Left lung (tissue), 10 donors: Measurements from ENCODE around the gene SPANXN3. TPM values are rescaled to one million over a fixed set of nuclear protein-coding genes. Genes with fewer than 3 reads are reported as not detected.

Experiments
- ATAC-seq: fragments of 200-7000 bp; cut with Tn5 transposase; one replicate; pipeline ENCODE4 v1.9.1; 2020; ENCODE audit warnings: moderate library complexity
- DNase-seq, 4 donors: peaks; one replicate each; pipeline ENCODE4 v3.0.0-alpha.2; 2013 to 2020
- H3K27ac ChIP-seq, 2 donors: fragments of 200-600 bp; sonication (generic) in 1 of 2; one replicate each; pipeline versions ENCODE4 v1.5.0 to v1.8.0; 2020 to 2021
- H3K27me3 ChIP-seq, 2 donors: fragments of 200-600 bp; sonication (generic) in 1 of 2; one replicate each; pipeline versions ENCODE4 v1.5.0 to v1.8.0; 2020 to 2021
- H3K36me3 ChIP-seq, 2 donors: fragments of 200-600 bp; sonication (generic) in 1 of 2; one replicate each; pipeline versions ENCODE4 v1.5.0 to v1.8.0; 2020 to 2021
- H3K4me1 ChIP-seq, 2 donors: fragments of 200-600 bp; one replicate each; pipeline ENCODE4 v1.8.0; 2021
- H3K4me3 ChIP-seq, 2 donors: fragments of 200-600 bp; sonication (generic) in 1 of 2; one replicate each; pipeline versions ENCODE4 v1.5.0 to v1.8.0; 2020 to 2021; ENCODE audit warnings: mild to moderate bottlenecking in 1 of 2
- H3K9me3 ChIP-seq, 2 donors: fragments of 200-600 bp; sonication (generic) in 1 of 2; one replicate each; pipeline versions ENCODE4 v1.5.0 to v1.8.0; 2020 to 2021
- CTCF ChIP-seq, 2 donors: fragments of 200-600 bp; sonication (generic) in 1 of 2; IDR thresholded peaks; one replicate each; pipeline versions ENCODE4 v1.5.0 to v1.8.0; 2021; ENCODE audit warnings: antibody characterized with exemption in 2 of 2
- intact Hi-C, 2 donors: fragments of 100-400 bp; cut with DNase I; formaldehyde crosslinking; loops; one replicate each; pipeline versions ENCODE4 v1.11.2 to v1.14.2; 2022
- polyA plus RNA-seq, 6 donors: library from polyadenylated mRNA; unstranded; fragments of 120-200 nt; gene quantifications; one replicate each; pipeline ENCODE4 v1.2.1, GENCODE V29; 2013; ENCODE audit not compliant: insufficient read length in 6 of 6
- total RNA-seq, 2 donors: library from RNA; stranded (reverse); fragmentation: NEBNext Ultra II Directional; extraction: Animal tissue kit (Norgen Biotek cat#: 25700); gene quantifications; one replicate each; pipeline ENCODE4 v1.2.1, GENCODE V29; 2021
- donor health status: DM: no; HTN: yes; CAD: no.
- donor health status: DM: no; HTN: no; CAD: no.

SPANXN3 gene
- total and polyA plus RNA-seq, 8 donors = not detected

GRCh38 chrX:143472347-143472938, 44.8 kb downstream of the SPANXN3 start:
- intact Hi-C loops = no loop called here
- Histone ChIP-seq H3K4me1 (no peaks in the 10 kb centered on the region), H3K4me3 (no peak overlapping the region), H3K27ac (no peak overlapping the region), H3K27me3 (no peaks in the 10 kb centered on the region), H3K36me3 (no peaks in the 10 kb centered on the region), H3K9me3 (peaks cover 0 to 2% of the 10 kb centered on the region in 2 donors)
- no peak for DNase-seq
- TF ChIP-seq CTCF (IDR thresholded peaks at IDR 0.05) = no peak
- ATAC-seq = no peak

GRCh38 chrX:143466130-143466529, 51.1 kb downstream of the SPANXN3 start:
- Histone ChIP-seq H3K27ac (no peak overlapping the region), H3K27me3 (no peaks in the 10 kb centered on the region), H3K4me1 (no peaks in the 10 kb centered on the region), H3K36me3 (no peaks in the 10 kb centered on the region), H3K4me3 (no peak overlapping the region), H3K9me3 (peaks cover 0 to 2% of the 10 kb centered on the region in 2 donors)
- DNase-seq = no peak
- intact Hi-C loops = no loop called here
- no peak for ATAC-seq
- no peak for TF ChIP-seq CTCF (IDR thresholded peaks at IDR 0.05)

DNA sequence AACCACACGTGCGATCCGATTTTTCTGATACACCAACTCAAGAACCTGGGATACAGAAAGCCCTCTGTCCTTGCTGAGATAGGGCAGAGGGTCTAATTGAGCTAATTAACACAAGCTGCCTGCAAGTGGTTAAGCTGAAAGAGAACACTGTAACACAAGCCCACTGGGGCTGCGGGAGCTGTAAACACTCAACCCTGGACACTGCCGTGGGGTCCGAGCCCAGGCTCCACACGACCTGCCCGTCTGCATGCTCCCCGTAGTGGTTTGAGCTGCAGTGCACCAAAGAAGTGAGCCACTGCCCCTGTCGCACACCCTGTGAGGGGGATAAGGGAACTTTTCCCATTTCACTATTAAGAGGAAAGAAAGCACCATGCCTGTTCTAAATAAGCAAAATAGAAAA, 54.6 kb downstream of the SPANXN3 start:
- Histone ChIP-seq H3K27me3 (no peaks in the 10 kb centered on the region), H3K27ac (no peak overlapping the region), H3K4me1 (no peaks in the 10 kb centered on the region), H3K36me3 (no peaks in the 10 kb centered on the region), H3K9me3 (peaks cover 0 to 3% of the 10 kb centered on the region in 2 donors), H3K4me3 (no peak overlapping the region)
- intact Hi-C loops = no loop called here
- DNase-seq (no peak), ATAC-seq (no peak)
- TF ChIP-seq CTCF (IDR thresholded peaks at IDR 0.05) = no peak

DNA sequence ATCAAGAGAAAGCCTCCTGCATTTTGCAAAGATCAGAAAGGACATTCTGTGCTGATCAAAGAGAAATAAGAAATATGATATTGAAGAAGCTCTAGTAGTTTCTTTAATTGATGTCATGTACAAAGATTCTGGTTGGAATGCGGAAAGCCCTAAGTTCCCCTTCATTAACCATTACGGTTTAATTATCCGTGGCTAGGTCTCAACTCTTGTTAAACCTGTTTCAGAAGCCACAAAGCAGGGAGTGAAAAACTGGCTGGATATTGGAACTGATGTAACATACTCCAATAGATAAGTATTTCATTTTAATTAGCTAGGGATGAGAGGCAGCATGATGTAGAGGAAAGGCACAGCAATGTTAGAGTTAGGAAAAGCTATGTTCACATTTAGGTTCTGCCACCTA, 55.7 kb downstream of the SPANXN3 start:
- no peak for DNase-seq
- ATAC-seq = no peak
- Histone ChIP-seq H3K4me3 (no peak overlapping the region), H3K27me3 (no peaks in the 10 kb centered on the region), H3K4me1 (no peaks in the 10 kb centered on the region), H3K9me3 (peaks cover 0 to 3% of the 10 kb centered on the region in 2 donors), H3K36me3 (no peaks in the 10 kb centered on the region), H3K27ac (no peak overlapping the region)
- no peak for TF ChIP-seq CTCF (IDR thresholded peaks at IDR 0.05)
- intact Hi-C loops = no loop called here

Other genes with a start within 250 kb of the SPANXN3 start
- under 1 TPM; 0.23 to 0.47 TPM for gene SLITRK4, start 118.6 kb upstream of the SPANXN3 start, total RNA-seq
- 1 to 10 TPM; 1.4 to 2.3 (median 1.8) TPM for gene SLITRK4, start 118.6 kb upstream of the SPANXN3 start, polyA plus RNA-seq
- not detected for gene SPANXN2, start 203.3 kb upstream of the SPANXN3 start, total RNA-seq
- not detected for gene SPANXN2, start 203.3 kb upstream of the SPANXN3 start, polyA plus RNA-seq